OCI-LY7 (cell line): ENCODE measurements around the gene MXD1. TPM values are rescaled to one million over a fixed set of nuclear protein-coding genes. Genes with fewer than 3 reads are reported as not detected.

Experiments
- BruUV-seq: library from RNA; stranded (reverse); fragments of 400-500 nt; replicated peaks from 2 replicates; lab custom pipeline; 2021; lab: Mats Ljungman, UMichigan
- CTCF ChIA-PET: fragments of 300-600 bp; sonication (Branson Sonifier 250); formaldehyde crosslinking; loops from one replicate; lab custom pipeline; 2022; ENCODE audit warnings: antibody characterized with exemption; ENCODE audit not compliant: unreplicated experiment; lab: Charles Lee
- POLR2A ChIA-PET: fragments of 300-600 bp; sonication (Branson Sonifier 250); formaldehyde crosslinking; loops from one replicate; lab custom pipeline; 2022; ENCODE audit warnings: antibody characterized with exemption; lab: Charles Lee
- DNase-seq: peaks from one replicate; pipeline ENCODE4 v3.0.0-alpha.2; 2015; ENCODE audit warnings: low spot score
- H2AFZ ChIP-seq: fragments of 200-600 bp; sonication (generic), shearing (Covaris generic); 2 replicates; pipeline ENCODE4 v1.6.1; 2014; ENCODE audit warnings: mild to moderate bottlenecking, antibody characterized with exemption, low read length, moderate library complexity
- H3K27ac ChIP-seq: fragments of 200-600 bp; sonication (generic); 2 replicates; pipeline ENCODE4 v1.5.1; 2014; ENCODE audit warnings: mixed run types, low read depth, mild to moderate bottlenecking, moderate library complexity, low read length, inconsistent platforms; ENCODE audit not compliant: poor library complexity, severe bottlenecking
- H3K36me3 ChIP-seq: fragments of 200-600 bp; sonication (generic); 2 replicates; pipeline ENCODE4 v1.6.1; 2014; ENCODE audit warnings: mild to moderate bottlenecking, antibody characterized with exemption, low read length, moderate library complexity, mixed read lengths; ENCODE audit not compliant: insufficient read depth
- H3K4me1 ChIP-seq: fragments of 200-600 bp; sonication (generic); 2 replicates; pipeline ENCODE4 v1.5.1; 2014; ENCODE audit warnings: mild to moderate bottlenecking, low read length; ENCODE audit not compliant: insufficient read depth, poor library complexity, severe bottlenecking
- H3K4me2 ChIP-seq: fragments of 200-600 bp; sonication (generic); 2 replicates; pipeline ENCODE4 v1.6.1; 2014; ENCODE audit warnings: mild to moderate bottlenecking, low read length
- H3K4me3 ChIP-seq: fragments of 200-600 bp; sonication (generic); 2 replicates; pipeline ENCODE4 v1.5.1; 2014; ENCODE audit warnings: mild to moderate bottlenecking, low read depth, low read length; ENCODE audit not compliant: poor library complexity, severe bottlenecking
- H3K79me2 ChIP-seq: fragments of 200-600 bp; sonication (generic); 2 replicates; pipeline ENCODE4 v1.6.1; 2016; ENCODE audit warnings: low read depth, mild to moderate bottlenecking, low read length, moderate library complexity, mixed read lengths; ENCODE audit not compliant: insufficient read depth
- H3K9me2 ChIP-seq: fragments of 200-600 bp; sonication (generic); 2 replicates; pipeline ENCODE4 v1.6.1; 2016; ENCODE audit warnings: mild to moderate bottlenecking, low read length, mixed read lengths; ENCODE audit not compliant: insufficient read depth
- H3K9me3 ChIP-seq: fragments of 200-600 bp; sonication (generic); 2 replicates; pipeline ENCODE4 v1.6.1; 2014; ENCODE audit warnings: mild to moderate bottlenecking, mixed run types, low read length, mixed read lengths
- H4K20me1 ChIP-seq: fragments of 200-600 bp; sonication (generic); 2 replicates; pipeline ENCODE4 v1.6.1; 2014; ENCODE audit warnings: mild to moderate bottlenecking, antibody characterized with exemption, low read length, moderate library complexity, mixed read lengths; ENCODE audit not compliant: insufficient read depth
- EZH2phosphoT487 ChIP-seq: fragments of 200-600 bp; sonication (generic); IDR thresholded peaks from 2 replicates; pipeline ENCODE4 v1.6.1; 2018; ENCODE audit warnings: low read depth, borderline replicate concordance, mild to moderate bottlenecking, mixed run types, antibody characterized with exemption, low read length, moderate library complexity, mixed read lengths
- intact Hi-C: fragments of 100-400 bp; cut with micrococcal nuclease; formaldehyde crosslinking; loops from one replicate; pipeline ENCODE4 v1.10.0; 2022; ENCODE audit not compliant: unreplicated experiment
- total RNA-seq, 2 experiments: library from RNA; depleted of rRNA in 1 of 2; stranded (reverse); fragments of >200 nt in 1 of 2; shearing (Covaris generic) in 1 of 2; gene quantifications; 2 replicates each; pipeline ENCODE4 v1.2.3, GENCODE V29; 2014 to 2022
- TF ChIP-seq, protein P1 (sequence below): fragments of 200-600 bp; sonication (generic); conservative IDR thresholded peaks from 2 replicates; pipeline ENCODE4 v1.5.1; 2014; ENCODE audit warnings: mild to moderate bottlenecking, antibody characterized with exemption, low read length, moderate library complexity, mixed read lengths

The MXD1 gene
- total RNA-seq, 2 experiments from 2014 or later = 2.2 to 2.9 TPM

DNA sequence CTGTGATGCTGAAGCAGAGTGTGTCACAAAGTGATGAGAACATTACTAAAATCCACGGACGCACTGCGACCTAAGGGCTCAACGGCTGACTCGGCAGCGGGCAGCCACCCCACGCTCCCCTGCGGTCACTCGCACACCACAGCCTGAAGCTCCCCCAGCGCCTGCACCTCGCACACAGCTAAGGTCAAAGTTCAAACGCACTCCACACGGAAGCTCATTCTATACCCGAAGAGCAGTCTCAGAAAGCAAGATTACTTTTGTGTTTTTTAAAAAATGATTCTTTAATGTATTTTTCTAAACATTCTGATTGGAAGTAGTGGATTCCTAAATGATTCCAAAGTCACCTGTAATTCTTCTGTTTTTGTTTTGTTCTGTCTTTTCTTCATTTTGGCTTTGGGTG, 24.8 kb downstream of the MXD1 start:
- H2AFZ ChIP-seq = no peak overlapping the region
- POLR2A ChIA-PET = interaction anchor here (0.6 to 1.0 kb wide), 2 partner anchors 8 to 183 kb away, joined by 3 read pairs; no protein-coding TSS in a partner anchor
- H3K4me3 ChIP-seq = no peak overlapping the region
- intact Hi-C loops = no loop called here
- H3K4me1 ChIP-seq = no peaks in the 10 kb centered on the region
- H3K36me3 ChIP-seq = no peaks in the 10 kb centered on the region
- DNase-seq = no peak
- TF ChIP-seq, protein P1, sequence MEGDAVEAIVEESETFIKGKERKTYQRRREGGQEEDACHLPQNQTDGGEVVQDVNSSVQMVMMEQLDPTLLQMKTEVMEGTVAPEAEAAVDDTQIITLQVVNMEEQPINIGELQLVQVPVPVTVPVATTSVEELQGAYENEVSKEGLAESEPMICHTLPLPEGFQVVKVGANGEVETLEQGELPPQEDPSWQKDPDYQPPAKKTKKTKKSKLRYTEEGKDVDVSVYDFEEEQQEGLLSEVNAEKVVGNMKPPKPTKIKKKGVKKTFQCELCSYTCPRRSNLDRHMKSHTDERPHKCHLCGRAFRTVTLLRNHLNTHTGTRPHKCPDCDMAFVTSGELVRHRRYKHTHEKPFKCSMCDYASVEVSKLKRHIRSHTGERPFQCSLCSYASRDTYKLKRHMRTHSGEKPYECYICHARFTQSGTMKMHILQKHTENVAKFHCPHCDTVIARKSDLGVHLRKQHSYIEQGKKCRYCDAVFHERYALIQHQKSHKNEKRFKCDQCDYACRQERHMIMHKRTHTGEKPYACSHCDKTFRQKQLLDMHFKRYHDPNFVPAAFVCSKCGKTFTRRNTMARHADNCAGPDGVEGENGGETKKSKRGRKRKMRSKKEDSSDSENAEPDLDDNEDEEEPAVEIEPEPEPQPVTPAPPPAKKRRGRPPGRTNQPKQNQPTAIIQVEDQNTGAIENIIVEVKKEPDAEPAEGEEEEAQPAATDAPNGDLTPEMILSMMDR = no peak
- no peak for TF ChIP-seq EZH2phosphoT487
- no peak overlapping the region for H3K27ac ChIP-seq
- H3K9me2 ChIP-seq = no peaks in the 10 kb centered on the region
- H4K20me1 ChIP-seq = no peaks in the 10 kb centered on the region
- no peaks in the 10 kb centered on the region for H3K9me3 ChIP-seq
- H3K4me2 ChIP-seq = no peak overlapping the region
- CTCF ChIA-PET = no interaction called here
- no peaks in the 10 kb centered on the region for H3K79me2 ChIP-seq
- BruUV-seq = no TSS peak

DNA sequence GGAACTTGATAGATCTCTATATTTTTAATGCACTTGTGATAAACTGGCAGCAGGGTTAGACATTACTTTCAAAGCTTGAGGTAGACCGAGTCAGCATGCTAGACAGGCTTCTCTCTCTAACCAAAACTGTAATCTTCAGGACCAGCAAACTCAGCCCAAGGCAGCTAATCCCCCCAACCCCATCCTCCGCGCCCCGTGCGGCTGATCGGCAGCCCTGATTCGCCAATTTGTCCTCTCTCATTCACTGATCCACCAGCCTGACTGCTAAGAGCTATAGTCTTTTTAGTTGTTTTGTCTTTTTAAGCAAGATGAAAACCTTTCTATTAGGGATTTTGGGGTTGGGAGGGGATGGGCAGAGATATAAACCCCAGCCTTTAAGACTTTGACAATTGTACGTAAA, 25.8 kb downstream of the MXD1 start:
- DNase-seq = no peak
- Histone ChIP-seq H3K36me3 (no peaks in the 10 kb centered on the region), H3K9me2 (no peaks in the 10 kb centered on the region), H3K27ac (no peak overlapping the region), H2AFZ (no peak overlapping the region), H3K4me3 (no peak overlapping the region), H3K4me2 (no peak overlapping the region), H3K79me2 (no peaks in the 10 kb centered on the region), H3K9me3 (no peaks in the 10 kb centered on the region), H3K4me1 (no peaks in the 10 kb centered on the region), H4K20me1 (no peaks in the 10 kb centered on the region)
- BruUV-seq = no TSS peak
- ChIA-PET CTCF (no interaction called here), POLR2A (interaction anchor here (0.6 to 1.1 kb wide), 2 partner anchors 26 to 182 kb away, joined by 3 read pairs; partner anchors contain the start of gene MXD1)
- TF ChIP-seq EZH2phosphoT487 = no peak
- TF ChIP-seq, protein P1 = no peak
- intact Hi-C loops = no loop called here

DNA sequence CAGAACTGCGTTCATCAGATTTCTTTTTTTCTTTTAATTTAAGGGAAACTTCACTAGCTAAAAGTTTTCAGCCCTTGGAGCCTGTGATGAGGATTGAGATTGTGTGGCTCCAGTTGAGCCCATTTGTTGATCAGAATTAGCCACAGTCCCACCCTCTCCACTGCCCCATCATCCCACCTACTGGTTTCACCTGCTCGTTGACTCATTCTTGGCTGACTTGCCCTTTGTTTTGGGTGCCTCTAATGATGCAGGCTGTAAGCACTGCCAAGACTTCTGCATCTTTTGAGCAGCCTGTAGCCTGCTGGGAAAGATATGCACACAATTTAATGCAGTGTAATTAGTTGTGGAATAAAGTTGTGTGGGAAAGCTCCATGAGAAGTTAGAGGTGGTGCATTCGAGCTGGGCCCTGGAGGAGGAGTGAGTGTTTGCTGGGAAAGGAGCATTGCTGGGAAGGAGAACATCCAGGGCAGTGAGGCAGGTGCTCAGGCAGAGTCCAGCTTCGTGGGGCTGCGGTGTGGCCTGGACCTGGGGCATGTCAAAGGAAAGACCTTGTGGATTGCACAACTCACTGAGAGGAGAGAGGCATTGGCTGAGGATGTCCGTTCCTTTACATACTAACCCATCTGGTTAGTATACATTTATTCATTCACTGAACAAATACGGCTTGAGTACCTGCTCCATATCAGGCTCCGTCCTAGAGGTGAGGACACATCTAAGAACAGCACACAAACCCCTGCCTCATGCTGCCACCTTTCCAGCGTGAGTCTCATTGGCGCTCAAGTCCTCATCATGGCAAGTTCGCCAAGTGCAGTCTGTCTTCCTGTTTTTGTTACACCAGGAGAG, 28.3 kb downstream of the MXD1 start:
- DNase-seq = no peak
- Histone ChIP-seq H3K27ac (no peak overlapping the region), H3K4me2 (no peak overlapping the region), H3K4me1 (peaks cover 17% of the 10 kb centered on the region), H4K20me1 (no peaks in the 10 kb centered on the region), H3K36me3 (no peaks in the 10 kb centered on the region), H3K9me3 (no peaks in the 10 kb centered on the region), H2AFZ (no peak overlapping the region), H3K79me2 (no peaks in the 10 kb centered on the region), H3K4me3 (no peak overlapping the region), H3K9me2 (no peaks in the 10 kb centered on the region)
- intact Hi-C loops = no loop called here
- POLR2A ChIA-PET = interaction anchor here (0.5 to 0.8 kb wide), 2 partner anchors 51 to 283 kb away, joined by 3 read pairs; no protein-coding TSS in a partner anchor
- TF ChIP-seq, protein P1 = no peak
- no peak for TF ChIP-seq EZH2phosphoT487
- no TSS peak for BruUV-seq
- CTCF ChIA-PET = no interaction called here
